ENCODE data around the gene MKNK2.
"Not testable (repeated sequence)": the region's sequence is repeated elsewhere in the genome, so short reads cannot be mapped to it uniquely, and the experiment has no call there.

Gene MKNK2

GRCh38 chr19:2039089-2039958 is 11.7 kb downstream of the MKNK2 start:
- DNase-seq (ENCODE audit: extremely low read depth, low read depth) = no peak
- TF ChIP-seq CTCF (IDR thresholded peaks at IDR 0.05; ENCODE audit: low read depth, low read length) = no peak

GRCh38 chr19:2038284-2039088 is 12.6 kb downstream of the MKNK2 start:
- no peak for DNase-seq (ENCODE audit: extremely low read depth, low read depth)

GRCh38 chr19:2037651-2038255 is 13.3 kb downstream of the MKNK2 start:
- DNase-seq (ENCODE audit: extremely low read depth, low read depth) = no peak
- no peak for TF ChIP-seq CTCF (IDR thresholded peaks at IDR 0.05; ENCODE audit: low read depth, low read length)

More at GRCh38 chr19:2038284-2039088, 12.6 kb downstream of the MKNK2 start:
- TF ChIP-seq CTCF (IDR thresholded peaks at IDR 0.05; ENCODE audit: low read depth, low read length) = no peak

- DNase-seq (ENCODE audit: extremely low read depth, low read depth) = no peak
- no peak for TF ChIP-seq CTCF (IDR thresholded peaks at IDR 0.05; ENCODE audit: low read depth, low read length)
These were observed 14.6 kb downstream of the MKNK2 start for GRCh38 chr19:2036424-2036823.

GRCh38 chr19:2035590-2035991 is 15.5 kb downstream of the MKNK2 start:
- no peak for DNase-seq (ENCODE audit: extremely low read depth, low read depth)
- no peak for TF ChIP-seq CTCF (IDR thresholded peaks at IDR 0.05; ENCODE audit: low read depth, low read length)

GRCh38 chr19:2034729-2035589 is 16.1 kb downstream of the MKNK2 start:
- no peak for DNase-seq (ENCODE audit: extremely low read depth, low read depth)
- TF ChIP-seq CTCF (IDR thresholded peaks at IDR 0.05; ENCODE audit: low read depth, low read length) = no peak

GRCh38 chr19:2034253-2034652 is 16.8 kb downstream of the MKNK2 start:
- not testable (repeated sequence) for DNase-seq (ENCODE audit: extremely low read depth, low read depth)
